Mucosa of gallbladder (tissue), 1 donor: ENCODE measurements around the gene RARRES1. TPM values are rescaled to one million over a fixed set of nuclear protein-coding genes. Genes with fewer than 3 reads are reported as not detected.

Experiments used
- DNase-seq: peaks from one replicate; pipeline ENCODE4 v3.0.0-alpha.2; 2020; ENCODE audit warnings: low spot score
- total RNA-seq: library from RNA; stranded (reverse); gene quantifications from one replicate; pipeline ENCODE4 v1.2.1, GENCODE V29; 2021
- donor health status: DM: no; HTN: no; CAD: no.

RARRES1 gene, protein sequence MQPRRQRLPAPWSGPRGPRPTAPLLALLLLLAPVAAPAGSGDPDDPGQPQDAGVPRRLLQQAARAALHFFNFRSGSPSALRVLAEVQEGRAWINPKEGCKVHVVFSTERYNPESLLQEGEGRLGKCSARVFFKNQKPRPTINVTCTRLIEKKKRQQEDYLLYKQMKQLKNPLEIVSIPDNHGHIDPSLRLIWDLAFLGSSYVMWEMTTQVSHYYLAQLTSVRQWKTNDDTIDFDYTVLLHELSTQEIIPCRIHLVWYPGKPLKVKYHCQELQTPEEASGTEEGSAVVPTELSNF
- 6.3 TPM for total RNA-seq

DNA sequence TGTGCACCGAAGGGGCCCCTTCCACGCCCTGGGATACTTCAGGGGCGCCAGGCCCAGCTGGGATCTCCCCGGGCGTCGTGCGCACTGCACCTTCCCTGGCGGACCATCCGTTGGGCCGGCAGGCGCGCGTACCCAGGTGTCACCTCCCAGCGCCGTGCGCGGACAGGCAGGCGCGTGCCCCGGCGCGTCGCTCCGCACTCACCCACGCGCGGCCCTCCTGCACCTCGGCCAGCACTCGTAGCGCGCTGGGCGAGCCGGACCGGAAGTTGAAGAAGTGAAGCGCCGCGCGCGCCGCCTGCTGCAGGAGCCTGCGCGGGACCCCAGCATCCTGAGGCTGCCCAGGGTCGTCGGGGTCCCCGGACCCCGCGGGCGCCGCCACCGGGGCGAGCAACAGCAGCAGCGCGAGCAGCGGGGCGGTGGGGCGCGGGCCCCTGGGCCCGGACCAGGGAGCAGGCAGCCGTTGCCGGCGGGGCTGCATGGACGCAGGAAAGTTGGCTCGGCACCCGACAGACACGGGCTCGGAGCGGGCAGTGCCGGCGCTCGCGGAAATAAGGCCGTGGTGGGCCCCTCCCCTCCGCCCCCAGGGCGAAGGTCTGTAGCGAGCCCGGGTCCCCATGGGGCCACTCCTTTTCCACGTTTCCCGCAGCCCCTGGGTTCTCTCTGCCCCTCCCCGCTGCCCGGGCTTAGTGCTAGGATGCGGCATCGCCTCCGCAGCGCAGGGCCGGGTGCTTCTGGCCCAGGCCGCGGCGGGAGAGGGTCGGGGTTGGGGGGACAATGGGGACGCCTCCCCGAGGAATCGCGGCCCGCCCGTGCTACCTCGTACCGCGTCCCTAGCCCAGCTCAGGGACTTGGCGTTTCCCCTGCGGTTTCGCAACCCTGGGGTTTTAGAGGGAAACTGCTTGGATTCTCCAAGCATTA lies at the start of gene RARRES1:
Gene RARRES1 (minus strand): TSS at position 520 of the 918 bp plus-strand sequence. CDS start 42 bp downstream, at position 478.
- peak; percentile 53 for DNase-seq

DNA sequence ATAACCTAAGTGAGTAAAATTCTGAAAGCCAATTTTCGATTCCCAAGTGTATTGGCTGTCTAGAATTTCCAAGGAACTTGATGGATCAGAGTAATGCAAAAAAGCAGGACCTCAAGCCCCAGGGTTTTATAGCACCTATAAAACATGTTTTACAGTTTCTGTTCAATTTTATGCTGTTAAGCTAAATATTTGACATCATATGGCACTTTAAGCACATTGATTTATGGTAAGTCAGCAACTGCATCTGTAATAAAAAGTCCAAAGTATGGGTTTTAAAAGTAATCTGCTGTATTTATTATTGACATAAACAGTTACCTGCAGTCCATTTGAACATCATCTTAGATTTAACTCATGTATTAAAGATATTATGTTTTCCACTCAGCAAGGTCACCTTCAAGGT lies 49.6 kb upstream of the RARRES1 start:
- no peak for DNase-seq

DNA sequence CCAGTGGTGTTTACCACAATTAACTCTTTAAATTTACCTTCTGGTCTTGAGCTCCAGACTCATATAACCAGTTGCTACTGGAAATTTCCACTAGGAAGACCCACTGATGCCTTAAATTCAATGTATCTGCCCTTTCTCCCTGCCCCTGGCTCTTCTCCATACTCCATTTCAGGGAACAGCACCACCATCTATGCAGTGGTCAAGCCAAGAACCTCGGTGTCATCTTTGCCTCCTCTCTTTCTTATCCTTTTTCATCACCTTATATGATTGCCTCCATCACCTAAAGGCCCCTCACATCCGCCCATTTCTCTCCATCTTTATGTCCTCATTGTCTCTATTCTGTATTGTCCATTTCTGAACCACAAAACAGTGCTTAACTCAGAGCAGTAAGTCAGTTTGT lies 48.9 kb upstream of the RARRES1 start:
- DNase-seq: no peak

DNA sequence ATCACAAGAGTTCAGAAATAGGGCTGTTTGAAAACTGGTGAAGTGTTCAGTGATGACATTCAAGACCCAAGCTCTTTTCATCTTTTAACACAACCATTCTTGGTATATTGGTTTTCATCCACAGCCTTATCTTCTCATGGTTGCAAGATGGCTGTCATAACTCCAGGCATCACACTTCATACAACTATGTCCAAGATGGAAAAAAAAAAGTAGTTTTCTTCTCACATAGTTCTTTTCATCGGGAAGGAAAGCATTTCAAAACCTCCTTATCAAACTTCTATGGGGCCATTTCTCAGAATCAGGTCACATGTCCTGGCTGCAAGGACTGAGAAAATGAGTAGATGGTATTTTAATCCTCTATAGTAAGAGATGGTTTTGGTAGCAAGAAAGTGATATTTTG lies 48.5 kb upstream of the RARRES1 start:
- no peak for DNase-seq

DNA sequence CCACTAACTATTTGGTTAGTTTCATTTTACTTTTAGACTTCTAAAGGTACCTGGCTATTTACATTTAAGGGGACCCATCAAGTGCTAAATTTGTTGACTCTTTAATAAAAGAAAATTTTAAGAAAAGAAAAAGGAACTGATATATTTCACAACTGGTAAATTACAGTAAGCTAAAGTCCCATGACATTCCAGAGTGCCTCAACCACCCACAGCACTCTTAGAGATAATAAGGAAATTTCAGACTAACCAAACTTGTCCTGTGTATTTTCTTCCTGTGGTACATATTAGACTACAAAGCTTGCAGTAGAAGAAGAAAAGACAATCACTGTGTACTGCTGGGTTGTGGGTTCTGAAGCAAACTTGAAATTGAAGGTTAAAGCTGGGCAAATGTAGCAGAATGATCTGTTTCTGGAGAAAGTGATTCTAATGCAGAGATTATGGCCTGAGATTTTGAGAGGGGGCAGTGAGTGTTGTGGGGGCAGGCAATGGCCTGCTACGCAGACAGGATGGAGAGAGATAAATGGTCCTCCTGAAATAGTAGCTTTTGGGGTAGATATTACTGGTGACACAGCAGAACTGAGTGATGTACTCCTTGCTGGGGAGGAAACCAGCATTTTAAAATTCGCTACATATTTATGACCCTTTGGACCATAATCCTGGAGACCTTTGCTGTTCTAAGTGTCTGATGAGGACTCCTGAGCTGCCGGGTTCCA lies 45.1 kb upstream of the RARRES1 start:
- no peak for DNase-seq

DNA sequence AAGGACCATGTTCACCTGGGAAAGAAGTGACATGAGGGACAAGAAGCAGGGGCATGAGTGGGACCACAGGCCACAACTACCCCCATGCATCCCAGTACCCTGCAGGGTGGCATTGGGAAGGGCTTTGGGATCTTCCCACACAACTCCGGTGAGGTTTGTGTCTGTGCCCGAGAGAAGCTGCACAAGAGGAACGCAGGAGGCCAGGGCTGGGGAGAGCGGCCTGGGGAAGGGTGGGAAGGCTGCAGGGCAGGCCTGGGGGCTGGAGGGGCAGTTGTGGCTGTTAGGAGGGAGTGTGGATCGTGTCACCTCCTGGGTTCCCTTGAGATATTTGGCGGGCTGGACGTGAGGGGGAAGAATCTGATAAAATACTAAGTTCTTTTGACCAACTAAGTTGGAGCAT lies 44.3 kb upstream of the RARRES1 start:
- DNase-seq: no peak

DNA sequence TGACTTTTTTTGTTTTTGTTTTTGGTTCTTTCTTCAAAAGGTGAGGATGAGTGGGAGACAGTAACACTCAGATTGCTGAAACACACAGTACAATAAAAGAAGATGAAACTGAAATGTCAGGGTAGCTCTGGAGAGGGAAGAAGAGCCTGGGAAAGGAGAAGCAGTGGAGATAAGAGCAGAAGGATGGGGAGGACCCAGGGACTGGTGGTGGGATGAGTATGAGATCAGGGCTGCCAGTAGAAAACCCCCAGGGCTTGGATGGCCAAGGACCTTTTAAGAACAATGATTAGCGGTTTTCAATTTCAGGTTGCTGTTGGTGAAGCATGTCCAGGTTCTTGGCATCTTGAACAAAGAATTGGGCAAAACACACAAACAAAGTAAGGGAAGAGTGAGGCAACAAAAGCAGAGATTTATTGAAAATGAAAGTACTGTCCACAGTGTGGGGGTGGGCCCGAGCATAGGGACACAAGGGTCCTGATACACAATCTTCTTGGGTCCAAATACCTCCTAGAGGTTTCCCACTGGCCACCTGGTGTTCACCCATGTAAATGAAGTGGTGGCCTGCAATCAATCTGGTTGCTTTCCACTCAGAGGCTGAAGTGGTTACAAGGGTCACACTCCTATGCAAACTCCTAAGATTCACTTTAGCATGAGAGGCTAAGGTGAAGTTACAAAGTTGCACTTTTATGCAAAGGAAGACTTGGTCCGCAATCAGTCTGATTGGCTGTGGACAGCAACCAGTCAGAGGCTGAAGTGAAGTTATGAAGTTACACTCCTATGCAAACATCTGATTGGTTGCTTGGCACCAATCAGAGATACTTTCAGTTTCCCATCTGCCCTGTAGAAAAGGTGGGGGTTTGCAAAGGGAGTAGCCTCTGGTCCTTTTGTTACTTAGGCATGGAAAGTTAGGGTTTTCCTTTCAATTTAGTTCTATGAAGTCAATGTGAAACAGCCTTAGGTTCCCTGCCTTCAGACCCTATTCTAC lies 43.5 kb upstream of the RARRES1 start:
- DNase-seq: no peak

DNA sequence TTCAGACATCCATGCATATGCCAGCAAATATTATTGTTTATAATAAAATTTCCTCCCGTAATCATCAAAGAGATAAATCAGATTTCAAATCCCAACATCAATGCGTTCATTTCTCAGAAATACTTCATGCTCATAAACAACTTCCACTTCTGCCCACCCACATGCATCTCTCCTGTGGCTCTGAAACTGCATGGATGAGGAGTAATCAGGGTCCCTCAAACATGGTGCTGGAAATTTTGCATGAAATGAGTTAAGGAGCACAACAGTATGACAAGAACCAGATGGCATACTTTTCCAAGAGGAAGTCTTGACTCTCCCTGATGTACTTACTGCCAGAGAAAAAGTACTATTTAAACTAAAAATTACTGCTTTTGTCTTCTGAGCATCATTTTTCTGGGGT lies 42.7 kb upstream of the RARRES1 start:
- DNase-seq: no peak

DNA sequence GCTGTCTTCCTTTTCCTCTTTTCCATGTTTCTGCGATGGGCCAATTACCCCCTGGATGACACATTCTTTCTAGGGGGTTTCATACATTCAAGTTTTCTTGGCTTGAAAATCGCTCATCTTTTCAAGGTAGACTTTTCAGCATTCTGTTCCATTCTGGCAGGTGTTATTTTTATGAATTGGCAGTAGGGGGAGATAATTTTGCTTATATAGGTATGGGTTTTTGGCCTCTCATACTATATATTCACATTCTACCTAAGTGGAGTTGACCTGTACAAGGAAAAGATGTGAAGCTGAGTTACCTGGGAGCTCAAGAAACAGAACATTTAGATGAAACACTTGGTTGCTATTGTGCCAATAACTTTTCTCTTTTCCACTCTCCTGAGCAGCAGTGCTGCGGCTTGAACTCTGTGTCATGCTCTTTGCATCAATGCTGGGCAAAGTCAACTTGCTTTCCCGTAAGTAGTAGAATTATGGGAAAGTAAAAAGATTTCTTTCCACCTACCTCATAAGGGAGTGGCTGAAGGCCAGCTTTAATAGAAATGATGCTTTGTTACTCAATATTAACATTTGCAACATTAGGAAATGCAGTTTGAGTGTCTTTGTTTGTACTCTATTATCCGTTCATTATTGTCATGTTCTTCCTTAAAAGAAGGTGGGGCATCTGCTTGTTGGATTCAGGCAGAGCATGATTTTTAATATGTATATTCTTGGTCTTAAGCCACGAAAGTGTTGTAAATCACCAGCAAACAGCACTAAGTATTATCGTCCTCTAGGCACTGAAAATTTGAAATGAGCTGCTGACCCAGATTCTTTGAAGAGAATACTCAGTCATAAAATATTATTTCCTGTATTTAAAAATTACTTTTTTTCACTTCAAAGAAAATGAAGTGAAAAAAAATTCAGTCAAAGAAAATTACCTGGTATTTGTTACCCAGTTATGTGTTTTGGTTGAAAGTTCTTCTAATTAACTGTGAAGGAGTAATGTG lies 41.9 kb upstream of the RARRES1 start:
- no peak for DNase-seq

DNA sequence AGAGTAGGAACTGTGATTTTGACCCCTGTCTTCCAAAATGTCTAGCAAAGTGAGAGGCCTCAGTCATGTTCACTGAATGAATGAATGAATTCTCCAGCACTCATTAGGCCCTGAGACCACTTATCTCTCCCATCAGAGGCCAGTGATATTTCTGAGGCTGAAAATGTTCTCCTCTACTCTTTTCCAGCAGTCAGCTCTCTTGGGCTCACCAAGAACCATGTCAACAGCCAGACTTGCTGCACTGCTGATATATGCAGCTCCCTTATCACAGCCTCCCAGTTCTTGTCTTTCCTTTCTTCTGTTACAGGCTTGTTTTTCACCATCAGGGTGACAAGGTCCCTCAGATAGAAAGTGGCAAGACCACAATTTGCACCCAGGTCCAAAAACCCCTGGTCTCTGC lies 40.9 kb upstream of the RARRES1 start:
- no peak for DNase-seq

DNA sequence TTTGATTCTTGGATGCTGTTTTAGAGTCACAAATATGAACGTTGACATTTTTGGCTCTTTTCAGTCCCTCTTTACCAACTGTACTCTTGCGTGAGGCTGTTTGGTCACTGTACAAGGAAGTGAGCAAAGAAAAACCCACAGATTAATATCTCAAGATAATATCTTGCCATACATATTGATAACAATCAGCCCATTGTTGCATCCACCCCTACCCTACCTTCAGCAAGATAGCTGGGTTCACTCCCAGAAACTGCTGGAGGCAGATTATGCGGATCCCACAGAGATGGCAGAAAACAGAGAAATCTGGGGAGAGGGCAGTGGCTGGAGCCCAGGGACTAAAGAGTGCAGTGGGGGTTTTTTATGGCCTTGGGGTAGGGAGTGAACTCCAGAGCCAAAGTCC lies 39.7 kb upstream of the RARRES1 start:
- no peak for DNase-seq

DNA sequence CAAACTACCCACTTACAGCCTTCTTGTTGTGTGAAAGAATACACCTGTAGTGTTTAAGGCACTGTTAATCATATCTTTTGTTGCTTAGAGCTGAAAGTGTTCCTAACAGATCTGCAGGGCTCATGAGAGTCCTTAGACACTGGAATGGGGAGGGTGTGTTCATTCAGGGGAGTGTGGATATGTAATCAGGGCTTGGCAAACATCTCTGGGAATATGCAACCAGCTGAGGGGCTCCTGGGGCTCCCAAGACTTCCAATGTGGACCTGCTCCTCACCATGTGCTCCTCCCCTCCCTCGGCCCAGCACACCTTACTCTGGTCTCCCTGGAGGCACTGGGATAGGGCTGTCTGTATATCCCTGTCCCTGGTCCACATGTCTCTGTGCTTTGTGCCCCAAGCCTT lies 39.3 kb upstream of the RARRES1 start:
- no peak for DNase-seq

DNA sequence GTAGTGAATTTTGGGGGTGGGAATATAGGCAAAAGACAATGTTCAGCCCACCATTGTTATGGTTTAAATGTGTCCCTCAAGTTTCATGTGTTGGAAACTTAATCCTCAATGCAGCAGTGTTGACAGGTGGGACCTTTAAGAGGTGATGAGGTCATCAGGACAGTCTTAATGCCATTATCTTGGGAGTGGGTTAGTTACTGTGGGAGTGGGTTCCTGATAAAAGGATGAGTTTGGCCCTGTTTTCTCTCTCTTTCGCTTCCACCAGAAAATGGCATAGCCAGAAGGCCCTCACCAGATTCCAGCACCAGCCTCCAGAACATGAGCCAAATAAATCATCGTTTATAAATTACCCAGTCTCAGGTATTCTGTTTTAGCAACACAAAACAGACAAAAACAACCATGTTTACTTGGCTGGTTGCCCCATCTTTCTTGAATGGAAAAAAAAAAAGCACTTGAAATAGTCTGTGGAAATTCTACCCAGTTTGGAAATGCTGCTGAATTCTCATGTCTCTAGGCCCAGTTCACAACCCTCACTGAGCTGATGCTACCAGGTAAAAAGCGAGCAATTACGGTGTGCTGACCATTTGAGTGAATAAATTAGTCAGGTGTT lies 38.6 kb upstream of the RARRES1 start:
- DNase-seq: no peak

DNA sequence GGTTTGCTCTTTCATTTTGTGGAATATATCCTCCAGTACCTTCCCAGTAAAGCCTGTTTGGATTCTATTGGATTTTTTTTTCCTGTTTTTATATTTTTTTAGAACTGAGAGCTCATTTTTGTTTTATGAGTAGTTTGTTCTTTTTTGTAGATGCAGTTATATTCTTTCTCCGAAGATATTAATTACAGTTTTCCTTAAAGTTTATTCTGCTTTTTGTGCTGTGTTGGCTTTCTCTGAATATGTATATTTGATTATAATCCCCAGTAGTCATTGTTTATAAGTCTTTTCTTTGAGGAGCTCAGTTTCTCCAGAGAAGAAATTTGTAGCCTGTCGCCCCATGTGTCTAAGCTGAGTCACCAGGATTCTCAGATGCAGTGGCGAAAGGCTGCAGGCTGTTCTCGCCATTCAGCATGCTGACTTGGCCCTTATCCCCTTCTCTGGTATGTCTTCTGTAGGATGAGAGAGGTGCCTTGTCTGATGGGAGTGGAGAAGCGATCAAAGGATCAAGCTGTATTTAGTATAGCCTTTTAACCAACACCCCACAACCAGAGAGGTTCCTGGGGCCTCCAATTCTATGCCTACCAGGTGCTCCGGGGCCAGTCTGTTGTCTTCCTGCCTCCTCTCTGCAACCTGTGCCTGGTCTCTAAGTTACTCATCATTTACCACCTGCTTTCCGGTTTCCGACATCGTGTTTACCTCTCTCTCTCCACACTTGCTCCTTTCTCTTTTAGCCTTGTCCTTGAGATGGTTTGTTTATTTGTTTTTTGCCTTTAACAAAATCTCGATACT lies 37.9 kb upstream of the RARRES1 start:
- DNase-seq: no peak

DNA sequence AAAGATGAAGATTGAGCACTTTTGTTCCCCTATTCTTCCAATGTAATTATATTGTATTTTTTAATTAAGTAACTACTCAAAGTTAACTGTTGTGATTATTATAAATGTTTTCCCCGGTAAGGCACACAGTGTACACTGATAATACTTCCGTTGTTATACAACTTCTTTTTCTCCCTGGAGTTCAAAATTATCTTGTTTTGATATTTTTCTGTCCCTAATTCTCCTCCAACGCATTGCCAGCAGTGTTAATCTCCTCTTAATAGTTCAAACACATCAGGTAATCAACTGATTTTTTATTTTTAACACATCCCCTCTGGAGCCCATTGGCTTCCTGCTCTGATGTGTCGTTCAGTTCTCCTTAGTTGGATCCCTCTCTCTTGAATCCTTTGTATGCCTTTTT lies 37.3 kb upstream of the RARRES1 start:
- no peak for DNase-seq

DNA sequence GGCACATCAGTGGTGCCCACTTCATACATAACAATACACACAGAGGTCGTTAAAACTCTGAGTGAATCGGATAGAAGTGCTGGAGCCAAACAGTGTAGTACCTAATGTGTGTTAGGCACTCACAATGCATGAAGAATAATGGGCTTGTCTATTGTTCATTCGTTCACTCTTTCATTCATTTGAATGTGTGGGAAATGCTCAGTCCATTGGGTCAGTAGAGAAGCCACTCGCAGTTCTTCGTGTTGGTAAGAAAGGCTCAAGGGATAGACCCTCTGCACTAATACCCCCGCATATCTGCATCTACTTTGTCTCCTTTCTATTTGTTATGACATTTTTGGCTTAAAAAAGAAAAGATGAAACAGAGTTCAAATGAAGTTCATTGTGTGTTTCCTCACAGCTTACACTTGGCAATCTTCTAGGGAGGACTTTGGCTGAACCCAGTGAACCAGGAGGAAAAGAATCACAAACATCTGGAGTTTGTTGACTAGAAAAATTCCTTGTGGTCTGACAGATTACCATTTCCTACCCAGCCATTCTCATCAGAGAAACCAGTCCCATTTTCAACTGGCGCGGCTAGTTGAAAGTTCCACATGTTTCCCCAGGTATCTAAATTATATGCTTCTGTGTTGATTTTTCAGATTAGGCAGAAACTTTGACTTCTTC lies 36.8 kb upstream of the RARRES1 start:
- peak; percentile 47 for DNase-seq

DNA sequence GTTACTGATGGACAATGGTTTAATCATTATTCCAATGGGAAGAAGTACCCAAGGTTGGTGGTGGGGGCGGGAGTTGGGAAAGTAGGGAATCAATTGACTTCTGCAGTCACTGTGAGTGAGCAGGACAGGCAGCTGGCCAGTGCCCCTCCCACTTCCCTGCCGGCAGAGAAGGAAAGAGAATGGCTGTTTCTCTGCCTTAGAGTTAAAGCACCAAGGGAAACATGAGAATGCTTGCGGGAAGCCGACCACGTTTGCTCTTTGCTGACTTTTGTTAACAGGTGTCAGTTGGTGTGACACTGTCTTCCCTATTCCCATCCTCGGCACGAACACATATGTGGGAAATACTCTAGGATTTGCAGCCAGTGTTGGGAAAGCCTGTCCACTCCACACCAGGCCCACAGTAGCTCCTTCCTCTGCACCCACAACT lies 36.1 kb upstream of the RARRES1 start:
- DNase-seq: peak; percentile 56

DNA sequence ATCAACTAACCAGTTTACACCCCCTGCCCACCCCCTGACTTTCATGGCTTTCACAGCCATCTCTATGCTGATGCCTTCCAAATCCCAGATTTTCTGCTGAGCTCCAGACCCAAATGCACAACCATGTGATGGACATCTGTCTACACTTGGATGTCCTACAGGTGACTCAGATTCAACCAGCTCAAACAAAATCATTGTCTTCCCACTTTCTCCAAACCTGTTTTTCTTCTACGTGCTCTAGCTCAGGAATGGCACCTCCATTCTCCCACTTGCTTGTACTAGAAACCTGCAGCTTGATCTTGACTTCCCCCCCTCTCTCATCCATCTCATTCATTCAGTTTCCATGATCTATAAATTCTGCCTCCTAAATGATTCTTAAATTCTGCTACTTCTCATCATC lies 34.1 kb upstream of the RARRES1 start:
- no peak for DNase-seq
